H9 (cell line): ENCODE measurements around the gene ATP11C. TPM values are rescaled to one million over a fixed set of nuclear protein-coding genes. Genes with fewer than 3 reads are reported as not detected.

Experiments
- DNase-seq: peaks from one replicate; pipeline ENCODE4 v3.0.0-alpha.2; 2017
- H2AFZ ChIP-seq: one replicate; pipeline ENCODE4 v1.6.1; 2013; ENCODE audit warnings: mild to moderate bottlenecking, low read length, control low read depth, moderate library complexity
- H2AK5ac ChIP-seq: 2 replicates; pipeline ENCODE4 v1.6.1; 2013; ENCODE audit warnings: low read length, control low read depth, mixed read lengths; ENCODE audit not compliant: insufficient read length
- H2BK120ac ChIP-seq: one replicate; pipeline ENCODE4 v1.6.1; 2013; ENCODE audit warnings: low read depth, mild to moderate bottlenecking, low read length, control low read depth, inconsistent platforms; ENCODE audit not compliant: poor library complexity, severe bottlenecking
- H2BK12ac ChIP-seq: 2 replicates; pipeline ENCODE4 v1.6.1; 2013; ENCODE audit warnings: low read length, control low read depth, mixed read lengths, low read depth; ENCODE audit not compliant: insufficient read length
- H2BK15ac ChIP-seq: 2 replicates; pipeline ENCODE4 v1.6.1; 2013; ENCODE audit warnings: low read depth, low read length, control low read depth
- H2BK20ac ChIP-seq: one replicate; pipeline ENCODE4 v1.6.1; 2013; ENCODE audit warnings: low read depth, mild to moderate bottlenecking, low read length, control low read depth, inconsistent platforms; ENCODE audit not compliant: poor library complexity, severe bottlenecking
- H2BK5ac ChIP-seq: 2 replicates; pipeline ENCODE4 v1.6.1; 2013; ENCODE audit warnings: low read length, control low read depth, mixed read lengths; ENCODE audit not compliant: insufficient read length
- H3K14ac ChIP-seq: 2 replicates; pipeline ENCODE4 v1.6.1; 2013; ENCODE audit warnings: low read length, control low read depth; ENCODE audit not compliant: insufficient read depth
- H3K18ac ChIP-seq: 2 replicates; pipeline ENCODE4 v1.6.1; 2013; ENCODE audit warnings: low read depth, mild to moderate bottlenecking, mixed read lengths, low read length, control low read depth; ENCODE audit not compliant: insufficient read length
- H3K23ac ChIP-seq: 2 replicates; pipeline ENCODE4 v1.6.1; 2013; ENCODE audit warnings: low read length, control low read depth, mixed read lengths, low read depth; ENCODE audit not compliant: insufficient read length
- H3K23me2 ChIP-seq: 2 replicates; pipeline ENCODE4 v1.6.1; 2013; ENCODE audit warnings: low read depth, mild to moderate bottlenecking, mixed read lengths, low read length, control low read depth; ENCODE audit not compliant: insufficient read length, poor library complexity, severe bottlenecking
- H3K27ac ChIP-seq: 2 replicates; pipeline ENCODE4 v1.5.1; 2013; ENCODE audit warnings: low read length, control low read depth, mixed read lengths, low read depth; ENCODE audit not compliant: insufficient read length
- H3K27me3 ChIP-seq: 2 replicates; pipeline ENCODE4 v1.6.1; 2013; ENCODE audit warnings: low read length, control low read depth, inconsistent platforms; ENCODE audit not compliant: insufficient read depth
- H3K4ac ChIP-seq: 2 replicates; pipeline ENCODE4 v1.6.1; 2013; ENCODE audit warnings: low read depth, mild to moderate bottlenecking, control low read depth, inconsistent platforms, low read length, moderate library complexity
- H3K4me1 ChIP-seq: 2 replicates; pipeline ENCODE4 v1.6.1; 2013; ENCODE audit warnings: low read length, control low read depth, inconsistent platforms; ENCODE audit not compliant: insufficient read depth
- H3K4me2 ChIP-seq: 2 replicates; pipeline ENCODE4 v1.6.1; 2013; ENCODE audit warnings: low read length, control low read depth, mixed read lengths; ENCODE audit not compliant: insufficient read length, insufficient read depth
- H3K56ac ChIP-seq: 2 replicates; pipeline ENCODE4 v1.6.1; 2013; ENCODE audit warnings: low read depth, mild to moderate bottlenecking, mixed read lengths, low read length, control low read depth; ENCODE audit not compliant: insufficient read length
- H3K79me1 ChIP-seq: 2 replicates; pipeline ENCODE4 v1.6.1; 2013; ENCODE audit warnings: low read depth, mild to moderate bottlenecking, moderate library complexity, low read length, control low read depth, inconsistent platforms; ENCODE audit not compliant: insufficient read depth, poor library complexity, severe bottlenecking
- H3K79me2 ChIP-seq: 2 replicates; pipeline ENCODE4 v1.6.1; 2013; ENCODE audit warnings: low read length, control low read depth, inconsistent platforms; ENCODE audit not compliant: insufficient read depth
- H3K9ac ChIP-seq: 2 replicates; pipeline ENCODE4 v1.6.1; 2013; ENCODE audit warnings: low read length, control low read depth, mixed read lengths; ENCODE audit not compliant: insufficient read length; ENCODE audit errors: extremely low read depth
- H3K9me3 ChIP-seq: one replicate; pipeline ENCODE4 v1.6.1; 2013; ENCODE audit warnings: low read depth, low read length, inconsistent platforms; ENCODE audit not compliant: control insufficient read depth
- H3T11ph ChIP-seq: one replicate; pipeline ENCODE4 v1.6.1; 2013; ENCODE audit warnings: mild to moderate bottlenecking, low read length, control low read depth, inconsistent platforms
- H4K20me1 ChIP-seq: one replicate; pipeline ENCODE4 v1.6.1; 2013; ENCODE audit not compliant: control insufficient read depth, insufficient read length, insufficient read depth
- H4K5ac ChIP-seq: 2 replicates; pipeline ENCODE4 v1.6.1; 2013; ENCODE audit warnings: low read depth, mild to moderate bottlenecking, mixed read lengths, low read length, control low read depth; ENCODE audit not compliant: insufficient read length
- H4K8ac ChIP-seq: replicated peaks from 2 replicates; pipeline ENCODE4 v1.6.1; 2013; ENCODE audit warnings: low read length, control low read depth, mixed read lengths, low read depth; ENCODE audit not compliant: insufficient read length
- H4K91ac ChIP-seq: 2 replicates; pipeline ENCODE4 v1.6.1; 2013; ENCODE audit warnings: low read depth, mild to moderate bottlenecking, moderate library complexity, mixed read lengths, low read length, control low read depth; ENCODE audit not compliant: insufficient read length
- H3K27ac Mint-ChIP-seq, 3 experiments: 2 replicates in 2 of 3; 3 replicates in 1 of 3; pipeline ENCODE4 v1.8.0; 2020 to 2021; ENCODE audit warnings: mixed read lengths in 3 of 3, mild to moderate bottlenecking in 1 of 3, moderate library complexity in 1 of 3
- H3K27me3 Mint-ChIP-seq: 2 replicates; pipeline ENCODE4 v1.8.0; 2021; ENCODE audit warnings: low read depth, mild to moderate bottlenecking, moderate library complexity, mixed read lengths
- H3K36me3 Mint-ChIP-seq, 3 experiments: 2 replicates in 2 of 3; 3 replicates in 1 of 3; pipeline ENCODE4 v1.8.0; 2020 to 2021; ENCODE audit warnings: low read depth in 3 of 3, mixed read lengths in 3 of 3; ENCODE audit not compliant: insufficient read depth in 1 of 3
- H3K4me1 Mint-ChIP-seq, 2 experiments: 2 replicates each; pipeline ENCODE4 v1.8.0; 2020; ENCODE audit warnings: mixed read lengths in 2 of 2
- H3K4me3 Mint-ChIP-seq, 2 experiments: 2 replicates in 1 of 2; 3 replicates in 1 of 2; pipeline ENCODE4 v1.8.0; 2020 to 2021; ENCODE audit warnings: mild to moderate bottlenecking in 2 of 2, mixed read lengths in 2 of 2, moderate library complexity in 1 of 2
- H3K9me3 Mint-ChIP-seq, 2 experiments: 2 replicates in 1 of 2; 3 replicates in 1 of 2; pipeline ENCODE4 v1.8.0; 2020; ENCODE audit warnings: mild to moderate bottlenecking in 2 of 2, mixed read lengths in 2 of 2, moderate library complexity in 1 of 2
- total RNA-seq: library from RNA; stranded (reverse); gene quantifications from 2 replicates; pipeline ENCODE4 v1.2.1, GENCODE V29; 2021
- TF ChIP-seq, protein P1 (sequence below): fragments of 200-600 bp; sonication (generic); conservative IDR thresholded peaks from 3 replicates; pipeline ENCODE4 v1.8.0; 2021; ENCODE audit warnings: antibody characterized with exemption, mild to moderate bottlenecking

Gene ATP11C
- total RNA-seq, 1 experiment from 2014 or later: 28.4 TPM

DNA sequence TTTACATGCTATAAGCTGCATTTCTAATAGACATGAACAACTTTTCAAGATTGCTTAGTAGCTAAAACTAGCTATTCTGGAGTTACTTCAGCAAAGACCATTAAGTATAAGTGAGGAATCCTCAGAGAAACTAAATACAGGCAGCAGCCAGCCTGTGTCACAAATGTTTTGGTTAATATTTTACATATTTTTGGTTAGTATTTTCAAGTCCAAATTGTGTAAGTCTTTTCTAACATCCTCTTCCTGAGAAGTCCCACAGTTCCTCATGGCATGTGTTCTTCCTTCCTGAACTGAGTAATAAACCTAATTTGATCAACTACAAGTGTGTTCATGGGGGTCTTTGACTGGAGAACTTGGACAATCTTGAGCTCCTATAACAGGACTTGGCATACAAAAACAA lies 182.5 kb downstream of the ATP11C start:
- peaks cover 19 to 39% (median 20%) of the 10 kb centered on the region in 3 experiments for H3K36me3 Mint-ChIP-seq
- Histone ChIP-seq H3K23ac (no peak overlapping the region), H4K91ac (no peak overlapping the region), H3K4me1 (no peaks in the 10 kb centered on the region), H3K4me2 (no peak overlapping the region), H4K20me1 (no peaks in the 10 kb centered on the region), H3K4ac (no peak overlapping the region), H3T11ph (no peak overlapping the region), H2AFZ (no peak overlapping the region), H3K79me1 (no peaks in the 10 kb centered on the region), H2BK15ac (no peak overlapping the region), H4K5ac (no peak overlapping the region), H2BK120ac (no peak overlapping the region), H3K9me3 (no peaks in the 10 kb centered on the region), H3K27me3 (no peaks in the 10 kb centered on the region), H2BK12ac (no peak overlapping the region), H3K56ac (no peak overlapping the region), H3K23me2 (no peaks in the 10 kb centered on the region), H2BK5ac (no peak overlapping the region), H4K8ac (no peak overlapping the region), H3K18ac (no peak overlapping the region), H3K27ac (no peak overlapping the region), H3K79me2 (no peaks in the 10 kb centered on the region), H2BK20ac (no peak overlapping the region), H2AK5ac (no peak overlapping the region), H3K9ac (no peak overlapping the region), H3K14ac (no peak overlapping the region)
- peaks cover 0 to 3% of the 10 kb centered on the region in 2 experiments; a peak in 1 of 4 replicates for H3K4me1 Mint-ChIP-seq
- TF ChIP-seq, protein P1, sequence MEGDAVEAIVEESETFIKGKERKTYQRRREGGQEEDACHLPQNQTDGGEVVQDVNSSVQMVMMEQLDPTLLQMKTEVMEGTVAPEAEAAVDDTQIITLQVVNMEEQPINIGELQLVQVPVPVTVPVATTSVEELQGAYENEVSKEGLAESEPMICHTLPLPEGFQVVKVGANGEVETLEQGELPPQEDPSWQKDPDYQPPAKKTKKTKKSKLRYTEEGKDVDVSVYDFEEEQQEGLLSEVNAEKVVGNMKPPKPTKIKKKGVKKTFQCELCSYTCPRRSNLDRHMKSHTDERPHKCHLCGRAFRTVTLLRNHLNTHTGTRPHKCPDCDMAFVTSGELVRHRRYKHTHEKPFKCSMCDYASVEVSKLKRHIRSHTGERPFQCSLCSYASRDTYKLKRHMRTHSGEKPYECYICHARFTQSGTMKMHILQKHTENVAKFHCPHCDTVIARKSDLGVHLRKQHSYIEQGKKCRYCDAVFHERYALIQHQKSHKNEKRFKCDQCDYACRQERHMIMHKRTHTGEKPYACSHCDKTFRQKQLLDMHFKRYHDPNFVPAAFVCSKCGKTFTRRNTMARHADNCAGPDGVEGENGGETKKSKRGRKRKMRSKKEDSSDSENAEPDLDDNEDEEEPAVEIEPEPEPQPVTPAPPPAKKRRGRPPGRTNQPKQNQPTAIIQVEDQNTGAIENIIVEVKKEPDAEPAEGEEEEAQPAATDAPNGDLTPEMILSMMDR: no peak
- H3K9me3 Mint-ChIP-seq: peaks cover 17 to 42% of the 10 kb centered on the region in 2 experiments
- no peaks in the 10 kb centered on the region for H3K27me3 Mint-ChIP-seq
- no peak overlapping the region for H3K4me3 Mint-ChIP-seq
- DNase-seq: no peak
- H3K27ac Mint-ChIP-seq: no peak overlapping the region
